Measurements from ENCODE around the gene FUT7. TPM values are rescaled to one million over a fixed set of nuclear protein-coding genes. Genes with fewer than 3 reads are reported as not detected.

The FUT7 gene
- total and polyA plus RNA-seq, 2 of the 13 experiments (the other 11 are each of a cell fraction or from before 2014, with no cell fraction given) = 0.05 TPM; not detected in 1

GRCh38 chr9:136991993-136992818 lies 39.7 kb downstream of the FUT7 start, which contains the start of gene PAXX:
Gene PAXX (plus strand): TSS chr9:136992422. CDS start chr9:136992444, 22 bp downstream.
- BruUV-seq (replicated peaks) = no TSS peak
- CTCF ChIA-PET (ENCODE audit: low intra/inter-chr PET ratio, low total read pairs) = no interaction called here
- TF ChIP-seq MAZ (IDR thresholded peaks at IDR 0.05; ENCODE audit: borderline replicate concordance, low read depth, low read length) (no peak), MAZ (CRISPR knock-in tag; IDR thresholded peaks at IDR 0.05; ENCODE audit: low read depth) (peak; percentile 29; the same call in 1 of the 2 replicates), ZNF746 (CRISPR knock-in tag; IDR thresholded peaks at IDR 0.05) (0 out of 2 replicates have a peak, but pooled peaks have one; percentile 17), ONECUT2 (CRISPR knock-in tag; IDR thresholded peaks at IDR 0.05) (no peak), ZNF563 (CRISPR knock-in tag; IDR thresholded peaks at IDR 0.05) (peak; percentile 78; the same call in 1 of the 2 replicates), E2F1 (CRISPR knock-in tag; IDR thresholded peaks at IDR 0.05) (0 out of 2 replicates have a peak, but pooled peaks have one; percentile 56), MAX (IDR thresholded peaks at IDR 0.05) (peak; percentile 86), ZC3H13 (CRISPR knock-in tag; IDR thresholded peaks at IDR 0.05) (peak; percentile 61; the same call in 1 of the 2 replicates), MYNN (CRISPR knock-in tag; IDR thresholded peaks at IDR 0.05; ENCODE audit: low read depth) (no peak), ZBTB4 (CRISPR knock-in tag; IDR thresholded peaks at IDR 0.05; ENCODE audit: borderline replicate concordance) (no peak), MYPOP (CRISPR knock-in tag; IDR thresholded peaks at IDR 0.05) (no peak), E2F5 (CRISPR knock-in tag; conservative IDR thresholded peaks at IDR 0.05) (no peak), LBX2 (CRISPR knock-in tag; IDR thresholded peaks at IDR 0.05; ENCODE audit: borderline replicate concordance) (0 out of 2 replicates have a peak, but pooled peaks have one; percentile 53), DPF2 (CRISPR knock-in tag; IDR thresholded peaks at IDR 0.05; ENCODE audit: borderline replicate concordance, low read depth) (no peak), XBP1 (CRISPR knock-in tag; IDR thresholded peaks at IDR 0.05) (no peak)

More at GRCh38 chr9:136991993-136992818, 39.7 kb downstream of the FUT7 start, which contains the start of gene PAXX:
- in situ Hi-C loops (cut with HindIII; ENCODE audit: extremely low pct_ligation_motif_present, low pct_unique_long_range_greater_than_20kb) (no loop called here), intact Hi-C loops (cut with micrococcal nuclease; ENCODE audit: unreplicated experiment) (loop anchor here (2.0 kb wide), 1 partner anchor 45 kb away; no protein-coding TSS in a partner anchor)
- Histone ChIP-seq H2AFZ (ENCODE audit: low read length) (no peak within 1 kb of the TSS), H3K4me1 (ENCODE audit: insufficient read depth, low read length) (peaks cover 64% of the 10 kb centered on the region), H3K9me3 (ENCODE audit: low read length) (no peaks in the 10 kb centered on the region), H3K9ac (ENCODE audit: insufficient read depth, low read depth, low read length) (peak within 1 kb of the TSS; percentile 68), H3K27me3 (ENCODE audit: control insufficient read depth in 1 of 2, insufficient read depth in 2 of 2, low read length in 2 of 2) (peaks cover 3 to 9% of the 10 kb centered on the region in 2 experiments; a peak in 2 of 5 replicates), H3K27ac (ENCODE audit: extremely low read length, insufficient read depth, low read length) (peak within 1 kb of the TSS; percentile 52), H4K20me1 (ENCODE audit: insufficient read depth, low read length) (no peaks in the 10 kb centered on the region), H3K4me2 (ENCODE audit: low read depth, low read length) (peak within 1 kb of the TSS; percentile 92), H3K4me3 (replicated peaks in 1 of 3; ENCODE audit: insufficient read depth in 1 of 3, low read depth in 2 of 3, low read length in 3 of 3) (peak within 1 kb of the TSS; percentile 61 to 83 (median 73)), H3K36me3 (replicated peaks in 1 of 2; ENCODE audit: control insufficient read depth in 1 of 2, insufficient read depth in 2 of 2, low read length in 2 of 2) (no peaks in the 10 kb centered on the region), H3K79me2 (ENCODE audit: insufficient read depth, low read length) (peaks cover 5% of the 10 kb centered on the region)
- DNase-seq (ENCODE audit: low spot score) (peak; percentile 70), ATAC-seq (peak; percentile 72), FAIRE-seq (no peak)
- 0% methylated on average over 5 of the region's 92 CpGs for WGBS (ENCODE audit: low lambda C conversion rate)
- POLR2A ChIA-PET = interaction anchor here (0.6 to 2.7 kb wide), 13 partner anchors 10 to 263 kb away, joined by 3 to 22 read pairs (median 4); partner anchors contain the start of gene C8G
